ENCODE results near the gene ALDH16A1. TPM values are rescaled to one million over a fixed set of nuclear protein-coding genes. Genes with fewer than 3 reads are reported as not detected.

ALDH16A1 gene
- polyA plus RNA-seq, 1 donor (not counting 4 experiments of a cell fraction or from before 2014, with no cell fraction given): 7.1 TPM

DNA sequence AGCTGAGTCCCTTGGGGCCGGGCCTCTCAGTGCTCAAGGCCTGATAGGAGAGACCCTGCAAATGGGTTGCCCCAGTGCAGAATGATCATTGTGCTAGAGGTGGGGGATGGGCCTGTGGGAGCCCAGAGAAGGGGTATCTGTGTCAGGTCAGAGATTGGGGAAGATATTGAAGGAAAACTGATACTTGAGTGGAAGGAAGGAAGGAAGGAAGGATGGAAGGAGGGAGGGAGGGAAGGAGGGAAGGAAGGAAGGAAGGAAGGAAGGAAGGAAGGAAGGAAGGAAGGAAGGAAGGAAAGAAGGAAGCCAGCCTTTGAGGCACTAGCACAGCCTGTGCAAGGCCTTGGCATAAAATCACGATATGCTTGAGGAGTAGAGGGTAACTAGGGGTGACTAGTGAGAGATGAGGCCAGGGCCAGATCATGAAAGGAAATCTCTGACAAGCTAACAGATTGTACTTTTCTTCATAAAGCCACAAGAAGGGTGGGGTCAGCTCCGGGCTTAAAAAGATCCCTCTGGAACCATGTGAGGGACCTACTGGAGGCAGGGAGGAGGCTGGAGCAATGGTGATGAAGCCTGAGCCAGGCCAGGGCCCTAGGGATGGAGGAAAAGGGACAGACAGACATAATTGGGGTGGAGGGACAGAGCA is 41.2 kb upstream of the ALDH16A1 start:
- dilution Hi-C loops (cut with MboI; ENCODE audit: extremely low pct_ligation_motif_present, low sequenced_read_pairs): no loop called here
- no peak for FAIRE-seq
- no peaks in the 10 kb centered on the region for H3K9me1 ChIP-seq (ENCODE audit: control insufficient read depth, extremely low read depth, insufficient read depth, low read length)

DNA sequence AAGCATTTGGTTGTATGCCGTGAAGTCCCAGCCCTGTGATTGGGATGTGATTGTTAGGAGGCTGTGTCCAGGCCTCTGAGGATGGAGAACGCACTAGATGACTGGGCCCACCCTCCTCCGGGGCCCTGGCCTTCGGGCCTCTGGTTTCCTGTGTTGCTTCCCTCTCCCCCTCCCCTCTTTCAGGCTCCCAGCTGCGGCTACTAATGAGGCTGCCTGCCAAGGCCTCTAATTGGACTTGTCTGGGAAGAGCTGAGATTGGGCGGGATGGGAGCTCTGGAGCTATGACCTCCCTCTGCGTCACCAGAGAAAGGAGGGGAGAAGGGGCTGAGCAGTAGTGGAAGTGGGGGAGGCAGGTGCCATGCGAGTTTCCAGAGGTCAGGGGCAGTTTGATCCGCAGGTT is 39.7 kb upstream of the ALDH16A1 start:
- Histone ChIP-seq H3K4me1 (ENCODE audit: control insufficient read depth, extremely low read depth, insufficient read depth, low read length) (peaks cover 6% of the 10 kb centered on the region), H3K9me3 (ENCODE audit: control insufficient read depth, low read depth, low read length) (no peaks in the 10 kb centered on the region), H3K9me1 (ENCODE audit: control insufficient read depth, extremely low read depth, insufficient read depth, low read length) (no peaks in the 10 kb centered on the region), H3K4me2 (ENCODE audit: control insufficient read depth, extremely low read depth, insufficient read depth, low read depth, low read length) (no peak overlapping the region), H3K79me2 (ENCODE audit: control insufficient read depth, insufficient read depth, low read length) (no peaks in the 10 kb centered on the region), H3K9ac (ENCODE audit: control insufficient read depth, extremely low read depth, insufficient read depth, low read length) (no peak overlapping the region), H4K20me1 (ENCODE audit: control insufficient read depth, extremely low read depth, insufficient read depth, low read length) (no peaks in the 10 kb centered on the region), H3K36me3 (ENCODE audit: control insufficient read depth in 2 of 2, extremely low read depth in 1 of 2, insufficient read depth in 2 of 2, low read length in 2 of 2) (no peaks in the 10 kb centered on the region), H3K4me3 (ENCODE audit: control insufficient read depth in 2 of 3, extremely low read depth in 1 of 3, insufficient read depth in 2 of 3, low read depth in 1 of 3, low read length in 3 of 3) (no peak overlapping the region), H2AFZ (ENCODE audit: control insufficient read depth, low read length) (no peak overlapping the region), H3K27me3 (ENCODE audit: control insufficient read depth, extremely low read depth, insufficient read depth, low read length) (peaks cover 3% of the 10 kb centered on the region), H3K27ac (ENCODE audit: control insufficient read depth, insufficient read depth, low read length) (no peak overlapping the region)
- no peak for TF ChIP-seq EZH2 (IDR thresholded peaks at IDR 0.05; ENCODE audit: low read length)
- TF ChIP-seq CTCF (optimal IDR thresholded peaks at IDR 0.05 in 1 of 3, IDR thresholded peaks at IDR 0.05 in 1 of 3, conservative IDR thresholded peaks at IDR 0.05 in 1 of 3; ENCODE audit: extremely low read depth in 1 of 3, insufficient read depth in 2 of 3, low read length in 3 of 3): no peak
- FAIRE-seq (no peak), DNase-seq (ENCODE audit: low read depth, low spot score) (no peak)
- dilution Hi-C loops (cut with MboI; ENCODE audit: extremely low pct_ligation_motif_present, low sequenced_read_pairs): no loop called here

More for the DNA sequence above, 41.2 kb upstream of the ALDH16A1 start:
- H3K9me3 ChIP-seq (ENCODE audit: control insufficient read depth, low read depth, low read length): no peaks in the 10 kb centered on the region
- no peak overlapping the region for H3K27ac ChIP-seq (ENCODE audit: control insufficient read depth, insufficient read depth, low read length)
- no peak overlapping the region for H3K4me2 ChIP-seq (ENCODE audit: control insufficient read depth, extremely low read depth, insufficient read depth, low read depth, low read length)
- no peaks in the 10 kb centered on the region for H4K20me1 ChIP-seq (ENCODE audit: control insufficient read depth, extremely low read depth, insufficient read depth, low read length)
- H2AFZ ChIP-seq (ENCODE audit: control insufficient read depth, low read length): no peak overlapping the region
- no peak overlapping the region for H3K4me3 ChIP-seq (ENCODE audit: control insufficient read depth in 2 of 3, extremely low read depth in 1 of 3, insufficient read depth in 2 of 3, low read depth in 1 of 3, low read length in 3 of 3)
- H3K36me3 ChIP-seq (ENCODE audit: control insufficient read depth in 2 of 2, extremely low read depth in 1 of 2, insufficient read depth in 2 of 2, low read length in 2 of 2): no peaks in the 10 kb centered on the region
- H3K79me2 ChIP-seq (ENCODE audit: control insufficient read depth, insufficient read depth, low read length): no peaks in the 10 kb centered on the region
- H3K4me1 ChIP-seq (ENCODE audit: control insufficient read depth, extremely low read depth, insufficient read depth, low read length): peaks cover 6% of the 10 kb centered on the region
- DNase-seq (ENCODE audit: low read depth, low spot score): no peak
- H3K9ac ChIP-seq (ENCODE audit: control insufficient read depth, extremely low read depth, insufficient read depth, low read length): no peak overlapping the region
- H3K27me3 ChIP-seq (ENCODE audit: control insufficient read depth, extremely low read depth, insufficient read depth, low read length): peaks cover under 1% of the 10 kb centered on the region
- no peak for TF ChIP-seq CTCF (optimal IDR thresholded peaks at IDR 0.05 in 1 of 3, IDR thresholded peaks at IDR 0.05 in 1 of 3, conservative IDR thresholded peaks at IDR 0.05 in 1 of 3; ENCODE audit: extremely low read depth in 1 of 3, insufficient read depth in 2 of 3, low read length in 3 of 3)
- TF ChIP-seq EZH2 (IDR thresholded peaks at IDR 0.05; ENCODE audit: low read length): no peak
